Measurements from ENCODE around the gene C19orf38.
"Not testable (repeated sequence)": the region's sequence is repeated elsewhere in the genome, so short reads cannot be mapped to it uniquely, and the experiment has no call there.

Gene C19orf38

GRCh38 chr19:10872546-10873107 lies 24.4 kb downstream of the C19orf38 start:
- no peak for DNase-seq (ENCODE audit: low read depth in 1 of 2, low spot score in 1 of 2)
- TF ChIP-seq REST (IDR thresholded peaks at IDR 0.05; ENCODE audit: insufficient replicate concordance, low read depth) (no peak), SPI1 (IDR thresholded peaks at IDR 0.05; ENCODE audit: borderline replicate concordance, low read depth) (no peak), GABPA (IDR thresholded peaks at IDR 0.05; ENCODE audit: low read depth) (no peak), CTCF (IDR thresholded peaks at IDR 0.05; ENCODE audit: insufficient read depth, low read length) (no peak), POLR2AphosphoS5 (IDR thresholded peaks at IDR 0.05; ENCODE audit: low read depth) (no peak)
- no peaks in the 10 kb centered on the region for H3K27me3 ChIP-seq (ENCODE audit: insufficient read depth, poor library complexity, severe bottlenecking)
- H3K4me3 ChIP-seq (replicated peaks; ENCODE audit: insufficient read depth, low read length), result peak overlapping the region; percentile 88
- H3K27ac ChIP-seq (replicated peaks), result no peak overlapping the region

- no peaks in the 10 kb centered on the region for H3K27me3 ChIP-seq (ENCODE audit: insufficient read depth, poor library complexity, severe bottlenecking)
- DNase-seq (ENCODE audit: low read depth in 1 of 2, low spot score in 1 of 2), result no peak
- TF ChIP-seq SPI1 (IDR thresholded peaks at IDR 0.05; ENCODE audit: borderline replicate concordance, low read depth) (no peak), POLR2AphosphoS5 (IDR thresholded peaks at IDR 0.05; ENCODE audit: low read depth) (no peak), GABPA (IDR thresholded peaks at IDR 0.05; ENCODE audit: low read depth) (no peak), REST (IDR thresholded peaks at IDR 0.05; ENCODE audit: insufficient replicate concordance, low read depth) (no peak), CTCF (IDR thresholded peaks at IDR 0.05; ENCODE audit: insufficient read depth, low read length) (no peak)
- H3K4me3 ChIP-seq (replicated peaks; ENCODE audit: insufficient read depth, low read length), result no peak overlapping the region
- H3K27ac ChIP-seq (replicated peaks), result no peak overlapping the region
Observed at GRCh38 chr19:10874024-10874423, 25.8 kb downstream of the C19orf38 start.

- TF ChIP-seq REST (IDR thresholded peaks at IDR 0.05; ENCODE audit: insufficient replicate concordance, low read depth) (no peak), SPI1 (IDR thresholded peaks at IDR 0.05; ENCODE audit: borderline replicate concordance, low read depth) (no peak), CTCF (IDR thresholded peaks at IDR 0.05; ENCODE audit: insufficient read depth, low read length) (no peak), GABPA (IDR thresholded peaks at IDR 0.05; ENCODE audit: low read depth) (no peak)
- no peaks in the 10 kb centered on the region for H3K27me3 ChIP-seq (ENCODE audit: insufficient read depth, poor library complexity, severe bottlenecking)
- no peak for DNase-seq (ENCODE audit: low read depth in 1 of 2, low spot score in 1 of 2)
- H3K4me3 ChIP-seq (replicated peaks; ENCODE audit: insufficient read depth, low read length), result no peak overlapping the region
- no peak overlapping the region for H3K27ac ChIP-seq (replicated peaks)
Observed at GRCh38 chr19:10876459-10877240, 28.4 kb downstream of the C19orf38 start.

- DNase-seq (ENCODE audit: low read depth in 1 of 2, low spot score in 1 of 2); H3K27ac ChIP-seq (replicated peaks); H3K27me3 ChIP-seq (ENCODE audit: insufficient read depth, poor library complexity, severe bottlenecking); H3K4me3 ChIP-seq (replicated peaks; ENCODE audit: insufficient read depth, low read length): not testable (repeated sequence)
Observed at GRCh38 chr19:10877608-10878007, 29.4 kb downstream of the C19orf38 start.

Data from HL-60 (cell line).